Fibroblast of pulmonary artery (primary cell): ENCODE data around the gene IZUMO1R.
A peak's percentile ranks its signal among the peaks of the same experiment; 100 is the strongest.

Experiments
- DNase-seq: peaks from one replicate; pipeline ENCODE4 v3.0.0-alpha.2; 2010; ENCODE audit warnings: low read depth
- H3K4me3 ChIP-seq: replicated peaks from 2 replicates; pipeline ENCODE4 v1.5.1; 2011; ENCODE audit warnings: low read depth, mild to moderate bottlenecking, control low read depth, low read length, moderate library complexity
- CTCF ChIP-seq: IDR thresholded peaks from 2 replicates; pipeline ENCODE4 v1.5.1; 2011; ENCODE audit warnings: mild to moderate bottlenecking, control low read depth, low read length, inconsistent platforms; ENCODE audit errors: missing control alignments

The IZUMO1R gene

GRCh38 chr11:94325681-94326080, 21.3 kb downstream of the IZUMO1R start:
- peak; percentile 51 for TF ChIP-seq CTCF
- H3K4me3 ChIP-seq = no peak overlapping the region
- peak; percentile 38 for DNase-seq

DNA sequence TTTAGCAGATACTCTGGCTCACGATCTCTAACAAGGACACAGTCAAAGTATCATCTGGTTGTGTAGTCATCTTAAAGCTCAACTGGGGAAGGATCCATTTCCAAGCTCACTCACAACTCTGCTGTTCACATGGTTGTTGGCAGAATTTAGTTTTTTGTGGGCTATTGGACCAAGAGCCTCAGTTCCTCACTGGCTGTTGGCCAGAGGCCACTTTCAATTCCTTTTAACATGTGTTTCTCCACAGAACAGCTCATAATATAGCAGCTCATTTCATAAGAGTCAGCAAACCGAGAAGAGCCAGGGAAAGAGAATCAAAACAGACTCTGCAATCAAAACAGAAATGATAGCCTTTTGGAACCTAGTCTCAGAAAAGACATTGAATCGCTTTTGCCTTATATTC, 22.6 kb downstream of the IZUMO1R start:
- no peak for TF ChIP-seq CTCF
- H3K4me3 ChIP-seq = no peak overlapping the region
- DNase-seq = no peak

GRCh38 chr11:94328587-94329080, 24.3 kb downstream of the IZUMO1R start:
- no peak overlapping the region for H3K4me3 ChIP-seq
- DNase-seq = no peak
- no peak for TF ChIP-seq CTCF

DNA sequence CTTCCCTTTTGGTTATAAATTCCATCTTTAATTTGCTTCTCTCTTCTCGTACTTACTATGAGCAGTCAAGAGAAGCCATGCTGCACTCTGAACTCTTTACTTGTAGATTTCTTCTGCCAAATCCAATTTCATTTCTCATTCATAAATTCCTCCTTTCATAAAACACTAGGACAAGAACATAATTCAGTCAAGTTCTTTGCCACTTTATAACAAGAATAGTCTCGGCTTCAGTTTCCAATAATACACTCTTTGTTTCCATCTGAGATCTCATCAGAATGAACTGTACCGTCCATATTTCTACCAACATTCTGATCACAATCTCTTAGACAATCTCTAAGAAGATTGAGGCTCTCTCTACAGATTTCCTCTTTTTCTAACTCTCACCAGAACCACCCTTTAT, 25.1 kb downstream of the IZUMO1R start:
- no peak for TF ChIP-seq CTCF
- DNase-seq = no peak
- no peak overlapping the region for H3K4me3 ChIP-seq

DNA sequence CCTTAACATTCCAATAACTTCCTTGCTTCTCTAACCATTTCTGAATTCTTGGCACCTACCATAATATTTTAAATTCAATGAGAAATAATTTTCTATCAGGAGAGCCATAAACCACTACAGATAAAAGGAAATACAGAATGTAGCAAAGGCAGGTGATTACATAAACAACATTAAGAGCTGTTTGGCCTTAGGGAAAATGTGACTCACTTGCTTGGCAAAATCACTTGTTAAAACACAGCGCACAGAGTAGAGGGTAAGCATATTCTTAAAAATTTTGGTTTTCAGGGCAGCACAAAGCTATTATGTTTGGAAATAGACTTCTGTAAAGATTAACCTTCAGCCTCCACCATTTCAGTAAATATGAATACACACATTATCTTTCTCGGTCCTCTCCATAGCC, 26.4 kb downstream of the IZUMO1R start:
- DNase-seq = no peak
- TF ChIP-seq CTCF = no peak
- no peak overlapping the region for H3K4me3 ChIP-seq

DNA sequence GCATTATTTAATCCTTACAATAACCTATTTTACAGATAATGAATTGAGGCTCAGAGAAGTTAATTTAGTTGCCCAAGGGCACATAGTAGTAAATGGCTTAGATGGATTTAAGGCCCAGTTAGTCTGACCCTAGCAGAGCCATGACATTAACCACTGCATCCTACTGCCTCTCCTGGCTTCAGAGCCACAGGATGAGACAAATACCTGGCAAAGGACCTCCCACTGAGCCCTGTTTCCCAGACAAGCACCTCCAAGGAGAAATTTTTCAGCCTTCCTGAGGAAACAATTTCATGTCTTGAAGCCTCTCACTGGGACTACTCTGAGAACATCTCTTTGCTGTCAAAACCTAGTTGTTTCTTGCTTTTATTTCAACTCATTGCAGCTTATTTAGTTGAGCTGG, 28.4 kb downstream of the IZUMO1R start:
- no peak overlapping the region for H3K4me3 ChIP-seq
- no peak for TF ChIP-seq CTCF
- DNase-seq = no peak

- DNase-seq = no peak
- no peak for TF ChIP-seq CTCF
- no peak overlapping the region for H3K4me3 ChIP-seq
Measured at GRCh38 chr11:94336033-94336432, 31.7 kb downstream of the IZUMO1R start.
